Cardiac fibroblast (primary cell): ENCODE measurements around the gene MCTP2.

Experiments
- DNase-seq, 2 donors: peaks; one replicate each; pipeline versions ENCODE4 v3.0.0 to v3.0.0-alpha.2; 2010; ENCODE audit warnings: low read depth in 2 of 2
- H3K4me3 ChIP-seq, 2 donors: replicated peaks in 1 of 2; 1 replicate in 1 of 2; 2 replicates in 1 of 2; pipeline ENCODE4 v1.5.1; 2011; ENCODE audit warnings: low read depth in 2 of 2, low read length in 2 of 2, mild to moderate bottlenecking in 2 of 2, moderate library complexity in 1 of 2
- TF ChIP-seq, protein P1 (sequence below): IDR thresholded peaks from one replicate; pipeline ENCODE4 v1.5.1; 2011; ENCODE audit warnings: low read depth, mild to moderate bottlenecking, low read length, inconsistent platforms

Gene MCTP2

GRCh38 chr15:94234300-94234699 is 2.9 kb downstream of the MCTP2 start:
- no peak overlapping the region for H3K4me3 ChIP-seq
- peak in 1 of 2 donors; percentile 13 for DNase-seq
- TF ChIP-seq, protein P1, sequence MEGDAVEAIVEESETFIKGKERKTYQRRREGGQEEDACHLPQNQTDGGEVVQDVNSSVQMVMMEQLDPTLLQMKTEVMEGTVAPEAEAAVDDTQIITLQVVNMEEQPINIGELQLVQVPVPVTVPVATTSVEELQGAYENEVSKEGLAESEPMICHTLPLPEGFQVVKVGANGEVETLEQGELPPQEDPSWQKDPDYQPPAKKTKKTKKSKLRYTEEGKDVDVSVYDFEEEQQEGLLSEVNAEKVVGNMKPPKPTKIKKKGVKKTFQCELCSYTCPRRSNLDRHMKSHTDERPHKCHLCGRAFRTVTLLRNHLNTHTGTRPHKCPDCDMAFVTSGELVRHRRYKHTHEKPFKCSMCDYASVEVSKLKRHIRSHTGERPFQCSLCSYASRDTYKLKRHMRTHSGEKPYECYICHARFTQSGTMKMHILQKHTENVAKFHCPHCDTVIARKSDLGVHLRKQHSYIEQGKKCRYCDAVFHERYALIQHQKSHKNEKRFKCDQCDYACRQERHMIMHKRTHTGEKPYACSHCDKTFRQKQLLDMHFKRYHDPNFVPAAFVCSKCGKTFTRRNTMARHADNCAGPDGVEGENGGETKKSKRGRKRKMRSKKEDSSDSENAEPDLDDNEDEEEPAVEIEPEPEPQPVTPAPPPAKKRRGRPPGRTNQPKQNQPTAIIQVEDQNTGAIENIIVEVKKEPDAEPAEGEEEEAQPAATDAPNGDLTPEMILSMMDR = no peak

GRCh38 chr15:94235041-94235440 is 3.7 kb downstream of the MCTP2 start:
- TF ChIP-seq, protein P1 = no peak
- H3K4me3 ChIP-seq = no peak overlapping the region
- no peak for DNase-seq

- TF ChIP-seq, protein P1 = no peak
These were observed 4.3 kb downstream of the MCTP2 start for GRCh38 chr15:94235646-94236045.

DNA sequence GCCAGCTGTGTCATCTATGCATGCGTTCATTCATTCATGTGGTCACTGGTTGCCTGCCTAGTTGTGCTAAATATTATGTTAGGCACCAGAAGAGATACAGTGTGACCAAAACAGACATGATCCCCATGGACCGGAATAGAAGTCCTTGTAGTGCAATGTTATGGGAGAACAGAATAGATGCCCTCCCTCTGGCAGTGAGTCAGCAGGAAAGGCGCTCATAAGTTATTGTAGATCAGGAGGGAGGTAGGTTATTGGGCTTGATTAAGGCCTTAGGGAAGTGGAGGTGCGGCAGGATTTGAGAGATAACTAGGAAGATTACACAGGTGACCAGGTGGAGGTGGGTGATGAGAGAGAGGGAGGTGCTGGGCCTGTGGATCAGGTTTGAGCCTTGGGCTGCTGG is 5.2 kb downstream of the MCTP2 start:
- no peak overlapping the region for H3K4me3 ChIP-seq
- TF ChIP-seq, protein P1 = no peak
- DNase-seq = no peak

More at GRCh38 chr15:94235646-94236045, 4.3 kb downstream of the MCTP2 start:
- H3K4me3 ChIP-seq = no peak overlapping the region
- DNase-seq = no peak

DNA sequence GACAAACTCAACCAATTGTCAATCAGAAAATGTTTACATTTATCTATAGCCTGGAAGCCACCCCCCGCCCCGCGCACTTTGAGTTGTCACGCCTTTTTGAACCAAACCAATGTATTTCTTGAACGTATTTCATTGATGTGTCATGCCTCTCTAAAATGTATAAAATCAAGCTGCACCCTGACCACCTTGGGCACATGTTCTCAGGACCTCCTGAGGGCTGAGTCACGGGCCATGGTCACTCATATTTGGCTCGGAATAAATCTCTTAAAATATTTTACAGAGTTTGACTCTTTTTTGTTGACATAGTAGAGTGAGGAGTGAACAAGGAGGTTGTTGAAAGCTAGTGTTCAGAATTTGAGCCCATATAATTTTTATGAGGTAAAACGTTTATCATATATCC is 6.5 kb downstream of the MCTP2 start:
- no peak for DNase-seq
- TF ChIP-seq, protein P1 = no peak
- H3K4me3 ChIP-seq = no peak overlapping the region

DNA sequence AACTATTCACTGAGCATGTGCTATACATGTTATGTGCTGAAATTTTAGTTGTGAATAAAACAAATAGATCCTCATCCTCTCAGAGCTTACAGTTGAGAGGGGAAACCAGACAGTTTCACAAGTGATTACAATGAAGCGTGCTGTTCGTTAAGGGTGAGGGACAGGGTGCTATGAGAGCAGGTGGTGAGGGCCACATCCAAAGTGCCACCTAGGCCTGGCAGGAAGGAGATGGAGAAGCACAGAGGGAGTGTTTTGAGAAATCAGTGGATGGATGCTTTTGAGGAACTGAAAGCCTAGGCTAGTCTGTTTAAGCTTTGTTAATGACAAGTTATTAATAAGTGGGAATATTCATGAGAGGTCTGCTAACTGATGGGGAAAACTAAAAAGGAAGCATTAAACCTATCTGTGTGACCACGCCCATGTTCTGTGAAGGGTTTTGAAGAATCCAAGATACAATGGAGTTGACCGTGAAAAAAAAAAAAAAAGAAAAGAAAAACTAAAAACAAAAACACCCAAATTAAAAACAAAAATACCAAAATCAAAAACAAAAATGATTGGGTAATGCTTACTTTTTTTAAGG is 7.3 kb downstream of the MCTP2 start:
- no peak for DNase-seq
- TF ChIP-seq, protein P1 = no peak
- no peak overlapping the region for H3K4me3 ChIP-seq

GRCh38 chr15:94239474-94239873 is 8.1 kb downstream of the MCTP2 start:
- no peak for DNase-seq
- H3K4me3 ChIP-seq = no peak overlapping the region
- TF ChIP-seq, protein P1 = no peak
